Mesothelial cell of epicardium (in vitro differentiated cells): ENCODE data around the gene GRID1. TPM values are rescaled to one million over a fixed set of nuclear protein-coding genes. Genes with fewer than 3 reads are reported as not detected.
"Not testable (repeated sequence)": the region's sequence is repeated elsewhere in the genome, so short reads cannot be mapped to it uniquely, and the experiment has no call there.

Experiments used
- DNase-seq, 2 experiments: peaks; one replicate each; pipeline ENCODE4 v3.0.0; 2021; ENCODE audit warnings: low spot score in 2 of 2; ENCODE audit not compliant: unreplicated experiment in 2 of 2
- H3K27ac Mint-ChIP-seq: 2 replicates; pipeline ENCODE4 v1.8.0; 2021; ENCODE audit warnings: mixed read lengths
- H3K27me3 Mint-ChIP-seq: 2 replicates; pipeline ENCODE4 v1.8.0; 2021; ENCODE audit warnings: low read depth, mixed read lengths
- H3K36me3 Mint-ChIP-seq: 2 replicates; pipeline ENCODE4 v1.8.0; 2021; ENCODE audit warnings: mixed read lengths
- H3K4me1 Mint-ChIP-seq: 2 replicates; pipeline ENCODE4 v1.8.0; 2021; ENCODE audit warnings: mixed read lengths
- H3K4me3 Mint-ChIP-seq: 2 replicates; pipeline ENCODE4 v1.8.0; 2021; ENCODE audit warnings: mild to moderate bottlenecking, moderate library complexity, mixed read lengths
- H3K9me3 Mint-ChIP-seq: 2 replicates; pipeline ENCODE4 v1.8.0; 2021; ENCODE audit warnings: mixed read lengths
- CTCF ChIP-seq: fragments of 200-600 bp; sonication (generic); IDR thresholded peaks from one replicate; pipeline ENCODE4 v1.5.0; 2021; ENCODE audit warnings: antibody characterized with exemption; ENCODE audit not compliant: unreplicated experiment
- total RNA-seq: library from RNA; stranded (reverse); gene quantifications from 3 replicates; pipeline ENCODE4 v1.2.1, GENCODE V29; 2021

GRID1 gene
- total RNA-seq, 1 donor from 2014 or later = 0.22 TPM

- Mint-ChIP-seq H3K4me1 (no peaks in the 10 kb centered on the region), H3K27me3 (peaks cover 15% of the 10 kb centered on the region), H3K27ac (no peak overlapping the region), H3K9me3 (no peaks in the 10 kb centered on the region), H3K4me3 (no peak overlapping the region), H3K36me3 (no peaks in the 10 kb centered on the region)
- no peak for DNase-seq
- no peak for TF ChIP-seq CTCF
Measured at GRCh38 chr10:86111902-86112545, 254.6 kb downstream of the GRID1 start.

GRCh38 chr10:86110156-86110786, 256.3 kb downstream of the GRID1 start:
- Mint-ChIP-seq H3K9me3 (no peaks in the 10 kb centered on the region), H3K36me3 (no peaks in the 10 kb centered on the region), H3K4me3 (no peak overlapping the region), H3K27me3 (peaks cover 19% of the 10 kb centered on the region), H3K27ac (no peak overlapping the region), H3K4me1 (no peaks in the 10 kb centered on the region)
- DNase-seq = no peak
- TF ChIP-seq CTCF = no peak

GRCh38 chr10:86109421-86109820, 257.2 kb downstream of the GRID1 start:
- no peak for DNase-seq
- Mint-ChIP-seq H3K9me3 (no peaks in the 10 kb centered on the region), H3K4me3 (no peak overlapping the region), H3K27ac (no peak overlapping the region), H3K36me3 (no peaks in the 10 kb centered on the region), H3K27me3 (peaks cover 14% of the 10 kb centered on the region), H3K4me1 (no peaks in the 10 kb centered on the region)
- no peak for TF ChIP-seq CTCF

- Mint-ChIP-seq H3K27me3 (peaks cover 14% of the 10 kb centered on the region), H3K36me3 (no peaks in the 10 kb centered on the region), H3K9me3 (no peaks in the 10 kb centered on the region), H3K4me1 (no peaks in the 10 kb centered on the region), H3K27ac (no peak overlapping the region), H3K4me3 (no peak overlapping the region)
- TF ChIP-seq CTCF = no peak
- DNase-seq = no peak
Measured at GRCh38 chr10:86108696-86109095, 257.9 kb downstream of the GRID1 start.

GRCh38 chr10:86107611-86108310, 258.8 kb downstream of the GRID1 start:
- not testable (repeated sequence) for DNase-seq, H3K9me3 Mint-ChIP-seq, H3K4me1 Mint-ChIP-seq, H3K27ac Mint-ChIP-seq, H3K36me3 Mint-ChIP-seq, H3K4me3 Mint-ChIP-seq
- H3K27me3 Mint-ChIP-seq = peaks cover 11% of the 10 kb centered on the region

- peaks cover 11% of the 10 kb centered on the region for H3K27me3 Mint-ChIP-seq
- H3K36me3 Mint-ChIP-seq = no peaks in the 10 kb centered on the region
- H3K9me3 Mint-ChIP-seq = peaks cover under 1% of the 10 kb centered on the region
- H3K4me1 Mint-ChIP-seq = no peaks in the 10 kb centered on the region
- no peak for TF ChIP-seq CTCF
- no peak overlapping the region for H3K4me3 Mint-ChIP-seq
- no peak overlapping the region for H3K27ac Mint-ChIP-seq
- DNase-seq = no peak
Measured at GRCh38 chr10:86107131-86107530, 259.5 kb downstream of the GRID1 start.
